HCT116 (cell line): ENCODE results near the gene TOP3B. TPM values are rescaled to one million over a fixed set of nuclear protein-coding genes. Genes with fewer than 3 reads are reported as not detected.

Experiments
- ATAC-seq: fragments of 200-7000 bp; cut with Tn5 transposase; 2 replicates; pipeline ENCODE4 v1.9.1; 2020; ENCODE audit warnings: mild to moderate bottlenecking, moderate library complexity
- BruUV-seq: library from RNA; stranded (reverse); fragments of 400-500 nt; replicated peaks from 2 replicates; lab custom pipeline; 2021; lab: Mats Ljungman, UMichigan
- CTCF ChIA-PET: fragments of 300-600 bp; sonication (Branson Sonifier 250); formaldehyde crosslinking; loops from one replicate; lab custom pipeline; 2021; ENCODE audit warnings: antibody characterized with exemption; lab: Charles Lee
- POLR2A ChIA-PET: fragments of 300-600, 350-600 bp; sonication (Branson Sonifier 250); formaldehyde crosslinking; loops from one replicate; lab custom pipeline; 2021; ENCODE audit warnings: antibody characterized with exemption; lab: Charles Lee
- RAD21 ChIA-PET, 2 experiments: fragments of 300-600 bp; sonication (Branson Sonifier 250); formaldehyde crosslinking; loops; one replicate each; lab custom pipeline; 2023; ENCODE audit warnings: low total read pairs in 2 of 2; ENCODE audit not compliant: uncharacterized antibody in 2 of 2, unreplicated experiment in 2 of 2, low non-redundant PET in 1 of 2; lab: Charles Lee
- DNase-seq: peaks from one replicate; pipeline ENCODE4 v3.0.0-alpha.2; 2010; ENCODE audit warnings: low read depth, low spot score
- H2AFZ ChIP-seq: fragments of 200-600 bp; shearing (Covaris generic), sonication (generic); 2 replicates; pipeline ENCODE4 v1.6.1; 2017; ENCODE audit warnings: low read depth, mixed run types, mixed read lengths, antibody characterized with exemption, low read length; ENCODE audit not compliant: poor library complexity, severe bottlenecking
- H3K27ac ChIP-seq: 2 replicates; pipeline ENCODE4 v1.5.1; 2012; ENCODE audit warnings: low read depth, low read length
- H3K27me3 ChIP-seq: fragments of 200-600 bp; sonication (generic); 2 replicates; pipeline ENCODE4 v1.6.1; 2016; ENCODE audit warnings: mixed run types, low read length, mixed read lengths; ENCODE audit not compliant: insufficient read depth
- H3K36me3 ChIP-seq, 2 experiments: fragments of 200-500 bp in 1 of 2; fragments of 200-600 bp in 1 of 2; sonication (Bioruptor generic) in 1 of 2; sonication (generic) in 1 of 2; 2 replicates each; pipeline versions ENCODE4 v1.5.1 to v1.6.1; 2014 to 2016; ENCODE audit warnings: low read length in 2 of 2, inconsistent platforms in 1 of 2, mixed read lengths in 1 of 2, mixed run types in 1 of 2; ENCODE audit not compliant: insufficient read depth in 2 of 2, control insufficient read depth in 1 of 2
- H3K4me1 ChIP-seq, 2 experiments: fragments of 200-600 bp in 1 of 2; sonication (generic) in 1 of 2; 2 replicates each; pipeline versions ENCODE4 v1.5.1 to v1.6.1; 2012 to 2017; ENCODE audit warnings: low read length in 2 of 2, inconsistent platforms in 1 of 2, mild to moderate bottlenecking in 1 of 2, mixed read lengths in 1 of 2, mixed run types in 1 of 2, moderate library complexity in 1 of 2; ENCODE audit not compliant: insufficient read depth in 2 of 2, control insufficient read depth in 1 of 2
- H3K4me2 ChIP-seq: fragments of 200-600 bp; sonication (generic); 2 replicates; pipeline ENCODE4 v1.6.1; 2017; ENCODE audit warnings: mixed run types, low read length, mixed read lengths
- H3K4me3 ChIP-seq, 2 experiments: fragments of 200-600 bp in 1 of 2; sonication (generic) in 1 of 2; replicated peaks in 1 of 2; 2 replicates each; pipeline ENCODE4 v1.5.1; 2011 to 2016; ENCODE audit warnings: low read length in 2 of 2, control low read depth in 1 of 2, low read depth in 1 of 2, mild to moderate bottlenecking in 1 of 2, mixed read lengths in 1 of 2, mixed run types in 1 of 2
- H3K79me2 ChIP-seq: fragments of 200-600 bp; sonication (generic); 2 replicates; pipeline ENCODE4 v1.6.1; 2017; ENCODE audit warnings: mild to moderate bottlenecking, mixed run types, low read length, moderate library complexity, mixed read lengths; ENCODE audit not compliant: insufficient read depth
- H3K9ac ChIP-seq: fragments of 200-600 bp; sonication (generic); 2 replicates; pipeline ENCODE4 v1.6.1; 2016; ENCODE audit warnings: low read length, mixed read lengths
- H3K9me2 ChIP-seq: fragments of 200-600 bp; sonication (generic), shearing (Covaris generic); 2 replicates; pipeline ENCODE4 v1.6.1; 2017; ENCODE audit warnings: mixed run types, mild to moderate bottlenecking, moderate library complexity; ENCODE audit not compliant: insufficient read depth
- H3K9me3 ChIP-seq, 2 experiments: fragments of 200-500 bp in 1 of 2; fragments of 200-600 bp in 1 of 2; sonication (Bioruptor generic) in 1 of 2; sonication (generic) in 1 of 2; 2 replicates each; pipeline ENCODE4 v1.6.1; 2014 to 2017; ENCODE audit warnings: low read length in 2 of 2, mixed read lengths in 2 of 2, inconsistent platforms in 1 of 2, low read depth in 1 of 2, mild to moderate bottlenecking in 1 of 2, mixed run types in 1 of 2, moderate library complexity in 1 of 2; ENCODE audit not compliant: control insufficient read depth in 1 of 2, insufficient read depth in 1 of 2
- H4K20me1 ChIP-seq: fragments of 200-600 bp; sonication (generic), shearing (Covaris generic); 2 replicates; pipeline ENCODE4 v1.6.1; 2017; ENCODE audit warnings: mixed run types, mild to moderate bottlenecking, moderate library complexity; ENCODE audit not compliant: insufficient read depth
- CBX3 ChIP-seq: IDR thresholded peaks from 2 replicates; pipeline ENCODE4 v1.6.1; 2012; ENCODE audit warnings: low read depth
- CEBPB ChIP-seq: IDR thresholded peaks from 2 replicates; pipeline ENCODE4 v1.6.1; 2012; ENCODE audit warnings: low read depth
- EGR1 ChIP-seq: IDR thresholded peaks from 2 replicates; pipeline ENCODE4 v1.6.1; 2012; ENCODE audit warnings: low read depth
- ELF1 ChIP-seq: IDR thresholded peaks from 2 replicates; pipeline ENCODE4 v1.6.1; 2012; ENCODE audit warnings: low read depth, borderline replicate concordance
- EZH2 ChIP-seq: fragments of 200-600 bp; sonication (generic); IDR thresholded peaks from 2 replicates; pipeline ENCODE4 v1.6.1; 2017; ENCODE audit warnings: antibody characterized with exemption, mixed run types
- EZH2phosphoT487 ChIP-seq: fragments of 200-600 bp; IDR thresholded peaks from 2 replicates; pipeline ENCODE4 v1.6.1; 2018; ENCODE audit warnings: antibody characterized with exemption, borderline replicate concordance
- FOSL1 ChIP-seq: IDR thresholded peaks from 2 replicates; pipeline ENCODE4 v1.6.1; 2012; ENCODE audit warnings: low read depth
- JUND ChIP-seq: IDR thresholded peaks from 2 replicates; pipeline ENCODE4 v1.6.1; 2012
- TCF7L2 ChIP-seq: IDR thresholded peaks from 2 replicates; pipeline ENCODE4 v1.7.0; 2011; ENCODE audit warnings: borderline replicate concordance, inconsistent platforms; ENCODE audit not compliant: insufficient read depth, insufficient read length; ENCODE audit errors: extremely low read depth
- ZFX ChIP-seq: fragments of 450-650 bp; IDR thresholded peaks from 2 replicates; pipeline ENCODE4 v1.6.1; 2017
- ZNF274 ChIP-seq: fragments of 200-500 bp; sonication (Bioruptor generic); IDR thresholded peaks from 2 replicates; pipeline ENCODE4 v1.6.1; 2014; ENCODE audit warnings: mild to moderate bottlenecking, low read depth, low read length, inconsistent platforms
- intact Hi-C: fragments of 100-400 bp; cut with micrococcal nuclease; formaldehyde crosslinking; loops from 2 replicates; pipeline ENCODE4 v1.10.0; 2022
- total RNA-seq: library from RNA; stranded (reverse); gene quantifications from one replicate; pipeline ENCODE4 v1.2.1, GENCODE V29; 2021; ENCODE audit not compliant: unreplicated experiment
- TF ChIP-seq, protein P1 (sequence below): IDR thresholded peaks from 2 replicates; pipeline ENCODE4 v1.6.1; 2011; ENCODE audit warnings: mild to moderate bottlenecking, low read length, moderate library complexity; ENCODE audit not compliant: insufficient replicate concordance; ENCODE audit errors: extremely low read depth
- TF ChIP-seq, protein P2 (sequence below): IDR thresholded peaks from 2 replicates; pipeline ENCODE4 v1.6.1; 2012
- TF ChIP-seq, protein P3 (sequence below): IDR thresholded peaks from 2 replicates; pipeline ENCODE4 v1.6.1; 2012
- TF ChIP-seq, protein P4 (sequence below): IDR thresholded peaks from 2 replicates; pipeline ENCODE4 v1.6.1; 2012; ENCODE audit warnings: low read depth
- TF ChIP-seq, protein P5 (sequence below), 3 experiments: fragments of 200-600 bp in 1 of 3; sonication (generic) in 1 of 3; IDR thresholded peaks in 2 of 3; conservative IDR thresholded peaks in 1 of 3; 2 replicates each; pipeline ENCODE4 v1.5.1; 2012 to 2017; ENCODE audit warnings: low read depth in 2 of 3, low read length in 2 of 3, antibody characterized with exemption in 1 of 3, borderline replicate concordance in 1 of 3, control low read depth in 1 of 3, mild to moderate bottlenecking in 1 of 3, mixed read lengths in 1 of 3, mixed run types in 1 of 3, moderate library complexity in 1 of 3; ENCODE audit not compliant: insufficient read depth in 1 of 3

TOP3B gene
- total RNA-seq, 1 experiment from 2014 or later: 50.1 TPM

DNA sequence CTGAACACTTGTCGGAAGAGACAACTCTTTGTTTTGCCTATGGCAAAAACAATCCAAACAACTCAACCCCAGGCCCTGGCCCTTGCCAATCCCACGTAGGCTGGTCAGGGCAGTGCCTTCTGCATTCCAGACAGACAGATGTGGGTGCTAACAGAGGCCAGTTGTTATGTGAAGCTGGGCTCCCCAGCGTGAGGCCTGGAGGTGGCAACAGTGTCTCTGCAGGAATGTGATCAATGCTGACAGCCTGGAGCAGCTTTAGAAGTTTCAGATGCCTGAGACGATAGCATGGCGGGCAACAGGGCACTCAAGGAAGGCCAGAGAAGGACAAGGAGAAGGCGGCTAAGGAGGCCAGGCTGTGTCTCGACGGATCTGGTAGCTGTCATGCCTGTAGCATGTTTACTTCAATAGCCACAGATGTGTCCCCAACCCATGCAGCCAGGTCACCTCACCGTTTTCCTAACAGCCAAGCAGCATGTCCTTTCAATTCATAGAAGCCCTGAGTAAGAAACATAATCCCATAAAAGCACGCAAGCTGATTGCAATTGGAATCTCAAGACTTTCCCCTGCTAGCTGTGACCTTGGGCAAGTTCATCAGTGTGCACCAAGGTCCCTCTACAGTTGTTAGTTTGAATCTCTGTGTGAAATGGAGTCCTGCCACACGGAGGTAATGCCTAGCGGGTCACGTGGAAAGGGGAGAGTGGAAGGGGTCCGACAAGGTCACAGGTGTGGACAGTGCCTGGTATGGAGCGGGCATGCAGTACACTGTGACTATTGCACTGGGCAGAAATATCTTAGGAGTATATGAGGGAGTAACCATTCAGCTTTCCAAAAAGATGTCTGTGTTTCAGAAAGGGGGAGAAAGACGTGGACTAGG, 15.7 kb downstream of the TOP3B start:
- intact Hi-C loops: no loop called here
- no TSS peak for BruUV-seq
- CTCF ChIA-PET: no interaction called here

More for the DNA sequence above, 15.7 kb downstream of the TOP3B start:
- Histone ChIP-seq H3K9me3 (no peaks in the 10 kb centered on the region), H3K27ac (no peak overlapping the region), H3K4me2 (no peak overlapping the region)
- ATAC-seq: no peak
- TF ChIP-seq, protein P1, sequence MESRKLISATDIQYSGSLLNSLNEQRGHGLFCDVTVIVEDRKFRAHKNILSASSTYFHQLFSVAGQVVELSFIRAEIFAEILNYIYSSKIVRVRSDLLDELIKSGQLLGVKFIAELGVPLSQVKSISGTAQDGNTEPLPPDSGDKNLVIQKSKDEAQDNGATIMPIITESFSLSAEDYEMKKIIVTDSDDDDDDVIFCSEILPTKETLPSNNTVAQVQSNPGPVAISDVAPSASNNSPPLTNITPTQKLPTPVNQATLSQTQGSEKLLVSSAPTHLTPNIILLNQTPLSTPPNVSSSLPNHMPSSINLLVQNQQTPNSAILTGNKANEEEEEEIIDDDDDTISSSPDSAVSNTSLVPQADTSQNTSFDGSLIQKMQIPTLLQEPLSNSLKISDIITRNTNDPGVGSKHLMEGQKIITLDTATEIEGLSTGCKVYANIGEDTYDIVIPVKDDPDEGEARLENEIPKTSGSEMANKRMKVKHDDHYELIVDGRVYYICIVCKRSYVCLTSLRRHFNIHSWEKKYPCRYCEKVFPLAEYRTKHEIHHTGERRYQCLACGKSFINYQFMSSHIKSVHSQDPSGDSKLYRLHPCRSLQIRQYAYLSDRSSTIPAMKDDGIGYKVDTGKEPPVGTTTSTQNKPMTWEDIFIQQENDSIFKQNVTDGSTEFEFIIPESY: no peak
- TF ChIP-seq TCF7L2: no peak
- no peak for TF ChIP-seq EZH2
- TF ChIP-seq EGR1: no peak
- no peak for TF ChIP-seq ZFX
- no peak for TF ChIP-seq ELF1
- no peak for TF ChIP-seq JUND
- no peak for TF ChIP-seq CEBPB
- no peak for TF ChIP-seq FOSL1
- TF ChIP-seq EZH2phosphoT487: no peak
- TF ChIP-seq, protein P2, sequence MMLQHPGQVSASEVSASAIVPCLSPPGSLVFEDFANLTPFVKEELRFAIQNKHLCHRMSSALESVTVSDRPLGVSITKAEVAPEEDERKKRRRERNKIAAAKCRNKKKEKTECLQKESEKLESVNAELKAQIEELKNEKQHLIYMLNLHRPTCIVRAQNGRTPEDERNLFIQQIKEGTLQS: no peak
- no peak for TF ChIP-seq CBX3
- TF ChIP-seq ZNF274: no peak
- TF ChIP-seq, protein P3, sequence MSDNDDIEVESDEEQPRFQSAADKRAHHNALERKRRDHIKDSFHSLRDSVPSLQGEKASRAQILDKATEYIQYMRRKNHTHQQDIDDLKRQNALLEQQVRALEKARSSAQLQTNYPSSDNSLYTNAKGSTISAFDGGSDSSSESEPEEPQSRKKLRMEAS: no peak
- TF ChIP-seq, protein P4, sequence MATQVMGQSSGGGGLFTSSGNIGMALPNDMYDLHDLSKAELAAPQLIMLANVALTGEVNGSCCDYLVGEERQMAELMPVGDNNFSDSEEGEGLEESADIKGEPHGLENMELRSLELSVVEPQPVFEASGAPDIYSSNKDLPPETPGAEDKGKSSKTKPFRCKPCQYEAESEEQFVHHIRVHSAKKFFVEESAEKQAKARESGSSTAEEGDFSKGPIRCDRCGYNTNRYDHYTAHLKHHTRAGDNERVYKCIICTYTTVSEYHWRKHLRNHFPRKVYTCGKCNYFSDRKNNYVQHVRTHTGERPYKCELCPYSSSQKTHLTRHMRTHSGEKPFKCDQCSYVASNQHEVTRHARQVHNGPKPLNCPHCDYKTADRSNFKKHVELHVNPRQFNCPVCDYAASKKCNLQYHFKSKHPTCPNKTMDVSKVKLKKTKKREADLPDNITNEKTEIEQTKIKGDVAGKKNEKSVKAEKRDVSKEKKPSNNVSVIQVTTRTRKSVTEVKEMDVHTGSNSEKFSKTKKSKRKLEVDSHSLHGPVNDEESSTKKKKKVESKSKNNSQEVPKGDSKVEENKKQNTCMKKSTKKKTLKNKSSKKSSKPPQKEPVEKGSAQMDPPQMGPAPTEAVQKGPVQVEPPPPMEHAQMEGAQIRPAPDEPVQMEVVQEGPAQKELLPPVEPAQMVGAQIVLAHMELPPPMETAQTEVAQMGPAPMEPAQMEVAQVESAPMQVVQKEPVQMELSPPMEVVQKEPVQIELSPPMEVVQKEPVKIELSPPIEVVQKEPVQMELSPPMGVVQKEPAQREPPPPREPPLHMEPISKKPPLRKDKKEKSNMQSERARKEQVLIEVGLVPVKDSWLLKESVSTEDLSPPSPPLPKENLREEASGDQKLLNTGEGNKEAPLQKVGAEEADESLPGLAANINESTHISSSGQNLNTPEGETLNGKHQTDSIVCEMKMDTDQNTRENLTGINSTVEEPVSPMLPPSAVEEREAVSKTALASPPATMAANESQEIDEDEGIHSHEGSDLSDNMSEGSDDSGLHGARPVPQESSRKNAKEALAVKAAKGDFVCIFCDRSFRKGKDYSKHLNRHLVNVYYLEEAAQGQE: no peak
- TF ChIP-seq, protein P5, sequence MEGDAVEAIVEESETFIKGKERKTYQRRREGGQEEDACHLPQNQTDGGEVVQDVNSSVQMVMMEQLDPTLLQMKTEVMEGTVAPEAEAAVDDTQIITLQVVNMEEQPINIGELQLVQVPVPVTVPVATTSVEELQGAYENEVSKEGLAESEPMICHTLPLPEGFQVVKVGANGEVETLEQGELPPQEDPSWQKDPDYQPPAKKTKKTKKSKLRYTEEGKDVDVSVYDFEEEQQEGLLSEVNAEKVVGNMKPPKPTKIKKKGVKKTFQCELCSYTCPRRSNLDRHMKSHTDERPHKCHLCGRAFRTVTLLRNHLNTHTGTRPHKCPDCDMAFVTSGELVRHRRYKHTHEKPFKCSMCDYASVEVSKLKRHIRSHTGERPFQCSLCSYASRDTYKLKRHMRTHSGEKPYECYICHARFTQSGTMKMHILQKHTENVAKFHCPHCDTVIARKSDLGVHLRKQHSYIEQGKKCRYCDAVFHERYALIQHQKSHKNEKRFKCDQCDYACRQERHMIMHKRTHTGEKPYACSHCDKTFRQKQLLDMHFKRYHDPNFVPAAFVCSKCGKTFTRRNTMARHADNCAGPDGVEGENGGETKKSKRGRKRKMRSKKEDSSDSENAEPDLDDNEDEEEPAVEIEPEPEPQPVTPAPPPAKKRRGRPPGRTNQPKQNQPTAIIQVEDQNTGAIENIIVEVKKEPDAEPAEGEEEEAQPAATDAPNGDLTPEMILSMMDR (IDR thresholded peaks at IDR 0.05 in 2 of 3, conservative IDR thresholded peaks at IDR 0.05 in 1 of 3; ENCODE audit: borderline replicate concordance in 1 of 3, insufficient read depth in 1 of 3, low read depth in 2 of 3, low read length in 2 of 3): no peak
- TF ChIP-seq, all 23 proteins: peak for 0
- Histone ChIP-seq H3K27me3 (no peaks in the 10 kb centered on the region), H3K9me2 (no peaks in the 10 kb centered on the region), H2AFZ (no peak overlapping the region), H3K4me3 (no peak overlapping the region), H3K36me3 (peaks cover 48 to 57% of the 10 kb centered on the region in 2 experiments), H3K79me2 (no peaks in the 10 kb centered on the region), H3K9ac (no peak overlapping the region), H3K4me1 (peaks cover 0 to 5% of the 10 kb centered on the region in 2 experiments; a peak in 3 of 4 replicates), H4K20me1 (no peaks in the 10 kb centered on the region)
- no peak for DNase-seq
- RAD21 ChIA-PET: no interaction called here
- POLR2A ChIA-PET: no interaction called here
